Body of pancreas (tissue), 4 donors: ENCODE measurements around the gene SH2D3A. TPM values are rescaled to one million over a fixed set of nuclear protein-coding genes. Genes with fewer than 3 reads are reported as not detected.
A peak's percentile ranks its signal among the peaks of the same experiment; 100 is the strongest.

Source experiments
- ATAC-seq: fragments of 150-250 bp; one replicate; pipeline ENCODE4 v1.9.1; 2016
- DNase-seq, 4 donors: peaks; one replicate each; pipeline ENCODE4 v3.0.0-alpha.2; 2019
- H3K27ac ChIP-seq, 4 donors: fragments of 200-600 bp; sonication (generic); 1 replicate in 3 of 4; 2 replicates in 1 of 4; pipeline versions ENCODE4 v1.5.1 to v1.6.1; 2016 to 2019; ENCODE audit warnings: mild to moderate bottlenecking in 1 of 4, mixed read lengths in 1 of 4, moderate library complexity in 1 of 4
- H3K27me3 ChIP-seq, 2 donors: fragments of 200-600 bp; sonication (generic); one replicate each; pipeline ENCODE4 v1.6.0; 2016; ENCODE audit warnings: mild to moderate bottlenecking in 1 of 2
- H3K36me3 ChIP-seq, 2 donors: fragments of 200-600 bp; sonication (generic); replicated peaks in 1 of 2; 2 replicates each; pipeline ENCODE4 v1.5.1; 2016; ENCODE audit warnings: low read depth in 2 of 2; ENCODE audit not compliant: insufficient read depth in 1 of 2
- H3K4me1 ChIP-seq: fragments of 200-600 bp; sonication (generic); one replicate; pipeline ENCODE4 v1.6.0; 2016
- H3K4me3 ChIP-seq, 2 donors: fragments of 200-600 bp; sonication (generic); 1 replicate in 1 of 2; 2 replicates in 1 of 2; pipeline ENCODE4 v1.5.1; 2016 to 2019
- H3K9me3 ChIP-seq, 3 donors: fragments of 200-600 bp; sonication (generic); 1 replicate in 2 of 3; 2 replicates in 1 of 3; pipeline ENCODE4 v1.5.1; 2016
- POLR2A ChIP-seq, 3 donors: fragments of 450-650 bp; IDR thresholded peaks; one replicate each; pipeline ENCODE4 v1.6.1; 2016; ENCODE audit warnings: antibody characterized with exemption in 3 of 3, mild to moderate bottlenecking in 2 of 3
- WGBS, 2 donors: methylation state at CpG; one replicate each; pipeline ENCODE4 v1.1.5; 2017; 5-methylcytosine and 5-hydroxymethylcytosine counted together
- intact Hi-C: fragments of 100-400 bp; cut with DNase I; formaldehyde crosslinking; loops from one replicate; pipeline ENCODE4 v1.15.1; 2023
- total RNA-seq, 2 donors: library from RNA; depleted of rRNA; stranded (reverse); fragments of >200 nt; gene quantifications; one replicate each; pipeline ENCODE4 v1.1.0, GENCODE V29; 2016
- TF ChIP-seq, protein P1 (sequence below), 7 experiments: fragments of 450-650 bp in 4 of 7; fragments of 200-600 bp in 3 of 7; sonication (generic) in 3 of 7; IDR thresholded peaks; one replicate each; pipeline ENCODE4 v1.5.1; 2016 to 2019; ENCODE audit warnings: antibody characterized with exemption in 7 of 7

The SH2D3A gene
- total RNA-seq, 2 donors from 2014 or later, result 18.4 to 60.0 TPM

DNA sequence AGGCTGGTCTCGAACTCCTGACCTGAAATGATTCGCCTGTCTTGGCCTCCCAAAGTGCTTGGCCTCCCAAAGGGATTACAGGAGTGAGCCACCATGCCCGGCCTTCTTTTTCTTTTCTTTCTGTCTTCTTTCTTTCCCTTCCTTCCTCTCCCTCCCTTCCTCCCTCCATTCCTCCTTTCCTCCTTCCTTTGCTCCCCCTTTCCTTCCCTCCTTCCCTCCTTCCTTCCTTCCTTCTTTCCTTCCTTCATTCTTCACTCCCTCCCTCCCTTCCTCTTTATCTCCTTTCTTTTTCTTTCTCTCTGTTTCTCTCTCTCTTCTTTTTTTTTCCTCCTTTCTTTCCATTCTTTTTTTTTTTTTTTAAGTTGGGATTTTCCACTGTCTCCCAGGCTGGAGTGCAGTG is 58.9 kb downstream of the SH2D3A start:
- no peak overlapping the region for H3K27ac ChIP-seq
- intact Hi-C loops, result no loop called here
- peaks cover 9 to 15% of the 10 kb centered on the region in 2 donors for H3K36me3 ChIP-seq
- peaks cover 5% of the 10 kb centered on the region for H3K4me1 ChIP-seq
- no peak overlapping the region for H3K4me3 ChIP-seq
- no peaks in the 10 kb centered on the region for H3K9me3 ChIP-seq
- 81 to 92% methylated on average over 3 of the region's 3 CpGs for WGBS, 2 donors
- no peaks in the 10 kb centered on the region for H3K27me3 ChIP-seq
- ATAC-seq (no peak), DNase-seq (no peak)
- no peak for TF ChIP-seq POLR2A (IDR thresholded peaks at IDR 0.05)
- TF ChIP-seq, protein P1, sequence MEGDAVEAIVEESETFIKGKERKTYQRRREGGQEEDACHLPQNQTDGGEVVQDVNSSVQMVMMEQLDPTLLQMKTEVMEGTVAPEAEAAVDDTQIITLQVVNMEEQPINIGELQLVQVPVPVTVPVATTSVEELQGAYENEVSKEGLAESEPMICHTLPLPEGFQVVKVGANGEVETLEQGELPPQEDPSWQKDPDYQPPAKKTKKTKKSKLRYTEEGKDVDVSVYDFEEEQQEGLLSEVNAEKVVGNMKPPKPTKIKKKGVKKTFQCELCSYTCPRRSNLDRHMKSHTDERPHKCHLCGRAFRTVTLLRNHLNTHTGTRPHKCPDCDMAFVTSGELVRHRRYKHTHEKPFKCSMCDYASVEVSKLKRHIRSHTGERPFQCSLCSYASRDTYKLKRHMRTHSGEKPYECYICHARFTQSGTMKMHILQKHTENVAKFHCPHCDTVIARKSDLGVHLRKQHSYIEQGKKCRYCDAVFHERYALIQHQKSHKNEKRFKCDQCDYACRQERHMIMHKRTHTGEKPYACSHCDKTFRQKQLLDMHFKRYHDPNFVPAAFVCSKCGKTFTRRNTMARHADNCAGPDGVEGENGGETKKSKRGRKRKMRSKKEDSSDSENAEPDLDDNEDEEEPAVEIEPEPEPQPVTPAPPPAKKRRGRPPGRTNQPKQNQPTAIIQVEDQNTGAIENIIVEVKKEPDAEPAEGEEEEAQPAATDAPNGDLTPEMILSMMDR (IDR thresholded peaks at IDR 0.05), result no peak

GRCh38 chr19:6707658-6708018 is 59.6 kb downstream of the SH2D3A start:
- 76 to 84% methylated on average over 2 to 11 of the region's 16 CpGs for WGBS, 2 donors
- peaks cover 5% of the 10 kb centered on the region for H3K4me1 ChIP-seq
- intact Hi-C loops, result no loop called here
- H3K9me3 ChIP-seq, result no peaks in the 10 kb centered on the region
- H3K27ac ChIP-seq, result no peak overlapping the region
- no peaks in the 10 kb centered on the region for H3K27me3 ChIP-seq
- ATAC-seq (no peak), DNase-seq (no peak)
- H3K36me3 ChIP-seq, result peaks cover 9 to 15% of the 10 kb centered on the region in 2 donors
- H3K4me3 ChIP-seq, result no peak overlapping the region
- TF ChIP-seq, protein P1 (IDR thresholded peaks at IDR 0.05), result no peak
- TF ChIP-seq POLR2A (IDR thresholded peaks at IDR 0.05), result no peak

DNA sequence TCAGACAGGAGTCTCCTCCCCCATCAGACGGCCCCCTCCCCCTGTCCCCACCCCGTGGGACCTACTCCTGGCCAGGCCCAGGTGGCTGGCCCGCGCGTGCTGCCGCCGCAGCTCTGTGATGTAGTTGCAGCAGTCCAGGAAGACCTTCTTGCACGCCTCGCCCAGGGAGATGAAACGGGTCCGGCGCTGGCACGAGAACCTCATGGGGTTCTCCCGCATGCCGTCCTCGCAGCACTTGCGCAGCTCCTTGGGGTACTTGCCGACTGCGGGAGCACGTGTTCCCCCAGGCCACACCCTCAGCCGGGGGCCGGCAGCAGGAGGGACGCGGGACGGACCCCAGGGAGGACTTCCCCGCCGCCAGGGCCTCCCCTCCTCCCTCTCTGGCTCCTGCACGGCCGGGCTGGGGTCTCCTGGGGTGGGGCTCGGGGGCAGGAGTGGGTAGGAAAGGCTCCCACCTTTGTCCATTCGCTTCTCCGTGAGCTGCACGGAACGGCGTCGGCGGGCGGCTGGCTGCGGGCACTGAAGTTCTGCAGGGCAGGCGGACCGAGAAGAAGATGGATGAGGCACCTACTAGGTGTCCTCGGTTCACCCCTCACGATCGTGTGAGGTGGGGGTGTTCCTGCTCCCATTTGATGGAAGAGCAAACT is 60.1 kb downstream of the SH2D3A start:
- H3K4me1 ChIP-seq, result peaks cover 5% of the 10 kb centered on the region
- H3K27me3 ChIP-seq, result no peaks in the 10 kb centered on the region
- intact Hi-C loops, result no loop called here
- no peak overlapping the region for H3K27ac ChIP-seq
- 87 to 90% methylated on average over 20 to 32 of the region's 44 CpGs for WGBS, 2 donors
- no peak for DNase-seq
- H3K36me3 ChIP-seq, result peaks cover 9 to 18% of the 10 kb centered on the region in 2 donors
- no peak for ATAC-seq
- TF ChIP-seq, protein P1 (IDR thresholded peaks at IDR 0.05), result no peak
- TF ChIP-seq POLR2A (IDR thresholded peaks at IDR 0.05), result no peak
- no peak overlapping the region for H3K4me3 ChIP-seq
- no peaks in the 10 kb centered on the region for H3K9me3 ChIP-seq

GRCh38 chr19:6706633-6706958 is 60.6 kb downstream of the SH2D3A start:
- Histone ChIP-seq H3K4me3 (no peak overlapping the region), H3K36me3 (peaks cover 9 to 16% of the 10 kb centered on the region in 2 donors), H3K4me1 (peaks cover 5% of the 10 kb centered on the region), H3K27me3 (no peaks in the 10 kb centered on the region), H3K9me3 (no peaks in the 10 kb centered on the region), H3K27ac (no peak overlapping the region)
- TF ChIP-seq, protein P1 (IDR thresholded peaks at IDR 0.05), result no peak
- no peak for TF ChIP-seq POLR2A (IDR thresholded peaks at IDR 0.05)
- intact Hi-C loops, result no loop called here
- ATAC-seq (peak; percentile 15), DNase-seq (no peak)
- 50 to 58% methylated on average over 2 to 3 of the region's 3 CpGs for WGBS, 2 donors

DNA sequence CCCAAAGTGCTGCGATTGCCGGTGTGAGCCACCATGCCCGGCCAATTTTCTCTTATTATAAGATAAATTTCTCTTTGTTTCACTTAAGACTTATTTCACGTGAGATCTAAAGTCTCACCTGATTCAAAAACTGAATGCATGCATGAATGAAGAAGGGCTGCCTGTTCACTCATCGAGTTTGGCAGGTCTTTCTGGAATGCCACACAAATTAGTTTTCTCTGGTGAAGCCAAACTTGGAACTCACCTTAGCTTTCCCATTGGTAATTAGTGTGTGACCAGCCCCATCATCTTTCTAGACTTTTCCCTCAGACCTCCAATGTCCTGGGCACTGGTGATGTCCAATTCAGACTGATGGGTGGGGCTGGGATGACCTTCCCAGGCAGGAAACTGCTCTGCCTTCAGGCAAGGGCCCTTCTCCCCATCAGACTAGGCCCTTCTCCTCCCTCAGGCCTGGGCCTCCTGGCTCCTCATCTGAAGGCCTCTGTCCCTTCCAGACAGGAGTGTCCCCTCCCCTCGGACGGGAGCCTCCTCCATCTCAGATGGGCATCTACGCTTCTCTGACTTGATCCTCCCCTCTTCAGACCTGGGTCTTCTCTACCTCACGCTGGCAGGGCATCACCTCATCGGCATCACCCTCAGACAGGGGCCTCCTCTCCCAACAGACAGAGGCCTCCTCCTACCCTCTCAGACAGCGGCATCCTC is 61.2 kb downstream of the SH2D3A start:
- no peak for TF ChIP-seq POLR2A (IDR thresholded peaks at IDR 0.05)
- TF ChIP-seq, protein P1 (IDR thresholded peaks at IDR 0.05), result no peak
- Histone ChIP-seq H3K9me3 (no peaks in the 10 kb centered on the region), H3K27me3 (no peaks in the 10 kb centered on the region), H3K36me3 (peaks cover 9 to 16% of the 10 kb centered on the region in 2 donors), H3K4me1 (peaks cover 5% of the 10 kb centered on the region), H3K27ac (no peak overlapping the region), H3K4me3 (no peak overlapping the region)
- ATAC-seq, result no peak
- WGBS, 2 donors, result 78 to 86% methylated on average over 10 to 11 of the region's 11 CpGs
- DNase-seq, result no peak
- intact Hi-C loops, result no loop called here
